Bronchial epithelial cell (primary cell): ENCODE data around the gene KCTD5. TPM values are rescaled to one million over a fixed set of nuclear protein-coding genes. Genes with fewer than 3 reads are reported as not detected.

ENCODE experiments used
- DNase-seq: peaks from one replicate; pipeline ENCODE4 v3.0.0-alpha.2; 2010; ENCODE audit warnings: low read depth
- FAIRE-seq: peaks from 2 replicates; lab custom pipeline; 2011; peaks lifted over from hg19 to GRCh38; lab: Jason Lieb, UNC
- H3K27me3 ChIP-seq: 2 replicates; pipeline ENCODE4 v1.5.1; 2011; ENCODE audit warnings: low read length; ENCODE audit not compliant: control insufficient read depth, insufficient read depth
- H3K36me3 ChIP-seq: 2 replicates; pipeline ENCODE4 v1.5.1; 2011; ENCODE audit warnings: low read length; ENCODE audit not compliant: control insufficient read depth, insufficient read depth
- H3K4me3 ChIP-seq: 2 replicates; pipeline ENCODE4 v1.5.1; 2011; ENCODE audit warnings: mild to moderate bottlenecking, low read depth, low read length, control low read depth
- CTCF ChIP-seq: IDR thresholded peaks from 2 replicates; pipeline ENCODE4 v1.5.1; 2011; ENCODE audit warnings: mild to moderate bottlenecking, moderate library complexity, low read length, control low read depth, inconsistent platforms; ENCODE audit not compliant: insufficient read depth, severe bottlenecking
- total RNA-seq: library from RNA; depleted of rRNA; stranded (reverse); fragments of >200 nt; gene quantifications from 2 replicates; pipeline ENCODE4 v1.2.1, GENCODE V29; 2014

The KCTD5 gene
- total RNA-seq, 1 donor from 2014 or later: 28.4 TPM

GRCh38 chr16:2728034-2728433 lies 45.7 kb downstream of the KCTD5 start:
- DNase-seq: no peak
- Histone ChIP-seq H3K27me3 (no peaks in the 10 kb centered on the region), H3K36me3 (no peaks in the 10 kb centered on the region), H3K4me3 (no peak overlapping the region)
- no peak for TF ChIP-seq CTCF
- no peak for FAIRE-seq

- no peak for TF ChIP-seq CTCF
- FAIRE-seq: no peak
- peaks cover 2% of the 10 kb centered on the region for H3K27me3 ChIP-seq
- no peak overlapping the region for H3K4me3 ChIP-seq
- H3K36me3 ChIP-seq: no peaks in the 10 kb centered on the region
- no peak for DNase-seq
Measured at GRCh38 chr16:2734844-2735515, 52.7 kb downstream of the KCTD5 start.

- no peak overlapping the region for H3K4me3 ChIP-seq
- FAIRE-seq (no peak), DNase-seq (no peak)
- no peak for TF ChIP-seq CTCF
- H3K36me3 ChIP-seq: no peaks in the 10 kb centered on the region
- peaks cover 2% of the 10 kb centered on the region for H3K27me3 ChIP-seq
Measured at GRCh38 chr16:2736476-2737237, 54.3 kb downstream of the KCTD5 start.

- TF ChIP-seq CTCF: no peak
- Histone ChIP-seq H3K36me3 (no peaks in the 10 kb centered on the region), H3K27me3 (peaks cover 2% of the 10 kb centered on the region), H3K4me3 (no peak overlapping the region)
- FAIRE-seq (no peak), DNase-seq (no peak)
Measured at GRCh38 chr16:2737238-2737605, 54.9 kb downstream of the KCTD5 start.

GRCh38 chr16:2737895-2738418 lies 55.6 kb downstream of the KCTD5 start:
- no peak for DNase-seq
- Histone ChIP-seq H3K27me3 (peaks cover 2% of the 10 kb centered on the region), H3K4me3 (no peak overlapping the region), H3K36me3 (no peaks in the 10 kb centered on the region)
- no peak for TF ChIP-seq CTCF
- no peak for FAIRE-seq
